ENCODE measurements around the gene ITGAL. TPM values are rescaled to one million over a fixed set of nuclear protein-coding genes. Genes with fewer than 3 reads are reported as not detected.

Gene ITGAL
- total and polyA plus RNA-seq, 2 donors (not counting 3 experiments of a cell fraction or from before 2014, with no cell fraction given), result not detected

GRCh38 chr16:30548416-30549253, 76.1 kb downstream of the ITGAL start:
- H3K4me2 ChIP-seq (ENCODE audit: insufficient read depth, low read length), result no peak overlapping the region
- H3K9me3 ChIP-seq (replicated peaks; ENCODE audit: control insufficient read depth, insufficient read depth, low read length), result no peaks in the 10 kb centered on the region
- FAIRE-seq (no peak), DNase-seq (ENCODE audit: low read depth, low spot score) (no peak)
- H3K4me1 ChIP-seq (ENCODE audit: control insufficient read depth, extremely low read depth, insufficient read depth, low read length), result no peaks in the 10 kb centered on the region
- no peaks in the 10 kb centered on the region for H3K27me3 ChIP-seq (ENCODE audit: control insufficient read depth in 2 of 2, insufficient read depth in 2 of 2, low read length in 2 of 2)
- no peaks in the 10 kb centered on the region for H3K36me3 ChIP-seq (ENCODE audit: control insufficient read depth in 2 of 2, extremely low read depth in 1 of 2, insufficient read depth in 2 of 2, low read length in 2 of 2)
- no peak overlapping the region for H3K27ac ChIP-seq (ENCODE audit: insufficient read depth, low read depth, low read length)
- H3K4me3 ChIP-seq (replicated peaks in 1 of 3; ENCODE audit: insufficient read depth in 1 of 3, low read depth in 1 of 3, low read length in 3 of 3), result no peak overlapping the region
- ChIA-PET POLR2A (no interaction called here), CTCF (no interaction called here)
- intact Hi-C loops (cut with micrococcal nuclease), result no loop called here
- H3K79me2 ChIP-seq (ENCODE audit: control insufficient read depth, insufficient read depth, low read length), result no peaks in the 10 kb centered on the region
- H3K9me1 ChIP-seq (replicated peaks; ENCODE audit: control insufficient read depth, extremely low read depth, insufficient read depth, low read length), result no peaks in the 10 kb centered on the region
- BruUV-seq (replicated peaks), result no TSS peak
- TF ChIP-seq CTCF (IDR thresholded peaks at IDR 0.05; ENCODE audit: extremely low read depth in 1 of 2, insufficient read depth in 1 of 2, low read depth in 1 of 2, low read length in 2 of 2), result no peak
- H4K20me1 ChIP-seq (replicated peaks; ENCODE audit: control insufficient read depth, extremely low read depth, insufficient read depth, low read length), result no peaks in the 10 kb centered on the region
- dilution Hi-C loops (cut with MboI; ENCODE audit: extremely low pct_ligation_motif_present, low sequenced_read_pairs), result no loop called here
- H3K9ac ChIP-seq (replicated peaks; ENCODE audit: extremely low read depth, insufficient read depth, low read length), result no peak overlapping the region
- H2AFZ ChIP-seq (ENCODE audit: low read depth, low read length), result no peak overlapping the region

- no peak overlapping the region for H3K27ac ChIP-seq (ENCODE audit: insufficient read depth, low read depth, low read length)
- CTCF ChIA-PET, result interaction anchor here (1.4 kb wide), 1 partner anchor 122 kb away, joined by 4 read pairs; the partner anchor contains the start of gene DCTPP1
- no peak overlapping the region for H3K4me3 ChIP-seq (replicated peaks in 1 of 3; ENCODE audit: insufficient read depth in 1 of 3, low read depth in 1 of 3, low read length in 3 of 3)
- peaks cover 3% of the 10 kb centered on the region for H3K4me1 ChIP-seq (ENCODE audit: control insufficient read depth, extremely low read depth, insufficient read depth, low read length)
- H3K9ac ChIP-seq (replicated peaks; ENCODE audit: extremely low read depth, insufficient read depth, low read length), result no peak overlapping the region
- no peaks in the 10 kb centered on the region for H3K9me1 ChIP-seq (replicated peaks; ENCODE audit: control insufficient read depth, extremely low read depth, insufficient read depth, low read length)
- H3K36me3 ChIP-seq (ENCODE audit: control insufficient read depth in 2 of 2, extremely low read depth in 1 of 2, insufficient read depth in 2 of 2, low read length in 2 of 2), result peaks cover 3 to 9% of the 10 kb centered on the region in 2 experiments
- no peaks in the 10 kb centered on the region for H3K9me3 ChIP-seq (replicated peaks; ENCODE audit: control insufficient read depth, insufficient read depth, low read length)
- FAIRE-seq (no peak), DNase-seq (ENCODE audit: low read depth, low spot score) (no peak)
- no peaks in the 10 kb centered on the region for H3K27me3 ChIP-seq (ENCODE audit: control insufficient read depth in 2 of 2, insufficient read depth in 2 of 2, low read length in 2 of 2)
- TF ChIP-seq MAX (IDR thresholded peaks at IDR 0.05; ENCODE audit: insufficient read depth, insufficient read length), result no peak
- no peak for TF ChIP-seq POLR2A (IDR thresholded peaks at IDR 0.05; ENCODE audit: low read depth, low read length)
- no peak for TF ChIP-seq GATA2 (IDR thresholded peaks at IDR 0.05; ENCODE audit: insufficient read depth, insufficient read length, low read depth, low read length)
- TF ChIP-seq JUN (IDR thresholded peaks at IDR 0.05; ENCODE audit: borderline replicate concordance, insufficient read depth, insufficient read length, low read depth), result no peak
- no peak for TF ChIP-seq EZH2 (IDR thresholded peaks at IDR 0.05; ENCODE audit: borderline replicate concordance, low read depth, low read length, severe bottlenecking)
- no peak for TF ChIP-seq CTCF (IDR thresholded peaks at IDR 0.05; ENCODE audit: extremely low read depth in 1 of 2, insufficient read depth in 1 of 2, low read depth in 1 of 2, low read length in 2 of 2)
- no peak for TF ChIP-seq FOS (IDR thresholded peaks at IDR 0.05; ENCODE audit: borderline replicate concordance, insufficient read depth, low read length)
- no peak for TF ChIP-seq POLR2AphosphoS5 (IDR thresholded peaks at IDR 0.05; ENCODE audit: insufficient read depth, low read depth, low read length)
- TF ChIP-seq MYC (IDR thresholded peaks at IDR 0.05; ENCODE audit: low read depth, low read length), result no peak
- BruUV-seq (replicated peaks), result no TSS peak
- POLR2A ChIA-PET, result no interaction called here
- dilution Hi-C loops (cut with MboI; ENCODE audit: extremely low pct_ligation_motif_present, low sequenced_read_pairs) (no loop called here), intact Hi-C loops (cut with micrococcal nuclease) (no loop called here)
- no peak overlapping the region for H3K4me2 ChIP-seq (ENCODE audit: insufficient read depth, low read length)
- H4K20me1 ChIP-seq (replicated peaks; ENCODE audit: control insufficient read depth, extremely low read depth, insufficient read depth, low read length), result no peaks in the 10 kb centered on the region
- peaks cover 14% of the 10 kb centered on the region for H3K79me2 ChIP-seq (ENCODE audit: control insufficient read depth, insufficient read depth, low read length)
- H2AFZ ChIP-seq (ENCODE audit: low read depth, low read length), result no peak overlapping the region
Observed at GRCh38 chr16:30551781-30552180, 79.2 kb downstream of the ITGAL start.

Measured in endothelial cell of umbilical vein (primary cell).